Liver (tissue), 9 donors: ENCODE data around the gene FBXW2. TPM values are rescaled to one million over a fixed set of nuclear protein-coding genes. Genes with fewer than 3 reads are reported as not detected.

Experiments used
- DNase-seq: peaks from one replicate; pipeline ENCODE4 v3.0.0-alpha.2; 2017; ENCODE audit warnings: low spot score
- H3K27ac ChIP-seq, 2 donors: one replicate each; pipeline ENCODE4 v1.7.0; 2013; ENCODE audit warnings: inconsistent platforms in 2 of 2, low read length in 2 of 2, control low read depth in 1 of 2, low read depth in 1 of 2, mild to moderate bottlenecking in 1 of 2
- H3K27me3 ChIP-seq, 4 donors: one replicate each; pipeline versions ENCODE4 v1.6.1 to v1.7.0; 2013; ENCODE audit warnings: low read length in 3 of 4, inconsistent platforms in 1 of 4, mild to moderate bottlenecking in 1 of 4, moderate library complexity in 1 of 4; ENCODE audit not compliant: control insufficient read depth in 4 of 4, insufficient read depth in 4 of 4
- H3K36me3 ChIP-seq, 4 donors: one replicate each; pipeline versions ENCODE4 v1.6.1 to v1.7.0; 2013; ENCODE audit warnings: low read length in 3 of 4, mild to moderate bottlenecking in 3 of 4, low read depth in 1 of 4, moderate library complexity in 1 of 4; ENCODE audit not compliant: control insufficient read depth in 4 of 4, insufficient read depth in 3 of 4
- H3K4me1 ChIP-seq, 4 donors: one replicate each; pipeline versions ENCODE4 v1.6.1 to v1.7.0; 2013; ENCODE audit warnings: low read length in 3 of 4, mild to moderate bottlenecking in 3 of 4, moderate library complexity in 1 of 4; ENCODE audit not compliant: control insufficient read depth in 4 of 4, insufficient read depth in 4 of 4
- H3K4me3 ChIP-seq, 3 donors: one replicate each; pipeline versions ENCODE4 v1.6.1 to v1.7.0; 2013; ENCODE audit warnings: low read length in 3 of 3, control low read depth in 1 of 3, low read depth in 1 of 3, mild to moderate bottlenecking in 1 of 3
- H3K9ac ChIP-seq, 2 donors: one replicate each; pipeline ENCODE4 v1.7.0; 2013; ENCODE audit warnings: low read length in 2 of 2, mild to moderate bottlenecking in 2 of 2, moderate library complexity in 2 of 2, control low read depth in 1 of 2, low read depth in 1 of 2
- H3K9me3 ChIP-seq, 4 donors: one replicate each; pipeline versions ENCODE4 v1.6.1 to v1.7.0; 2013; ENCODE audit warnings: low read length in 3 of 4; ENCODE audit not compliant: control insufficient read depth in 4 of 4
- EGR1 ChIP-seq, 2 donors: IDR thresholded peaks; 2 replicates each; pipeline ENCODE4 v1.6.1; 2016 to 2018; ENCODE audit warnings: antibody characterized with exemption in 2 of 2, low read depth in 2 of 2
- FOXA1 ChIP-seq: IDR thresholded peaks from 2 replicates; pipeline ENCODE4 v1.6.1; 2016; ENCODE audit warnings: antibody characterized with exemption
- FOXA2 ChIP-seq: IDR thresholded peaks from 2 replicates; pipeline ENCODE4 v1.6.1; 2016; ENCODE audit warnings: antibody characterized with exemption
- GABPA ChIP-seq, 2 donors: IDR thresholded peaks in 1 of 2; conservative IDR thresholded peaks in 1 of 2; 2 replicates each; pipeline ENCODE4 v1.6.1; 2016; ENCODE audit warnings: antibody characterized with exemption in 2 of 2, mild to moderate bottlenecking in 1 of 2, moderate library complexity in 1 of 2
- HNF4A ChIP-seq, 2 donors: conservative IDR thresholded peaks; 2 replicates each; pipeline ENCODE4 v1.6.1; 2016; ENCODE audit warnings: antibody characterized with exemption in 2 of 2, mild to moderate bottlenecking in 2 of 2
- HNF4G ChIP-seq: IDR thresholded peaks from 2 replicates; pipeline ENCODE4 v1.6.1; 2016; ENCODE audit warnings: antibody characterized with exemption
- JUND ChIP-seq, 2 donors: IDR thresholded peaks; 2 replicates each; pipeline ENCODE4 v1.6.1; 2016; ENCODE audit warnings: antibody characterized with exemption in 2 of 2
- NR2F2 ChIP-seq: IDR thresholded peaks from 2 replicates; pipeline ENCODE4 v1.6.1; 2016; ENCODE audit warnings: antibody characterized with exemption
- RAD21 ChIP-seq, 2 donors: IDR thresholded peaks; 2 replicates each; pipeline ENCODE4 v1.6.1; 2016; ENCODE audit warnings: antibody characterized with exemption in 2 of 2, mild to moderate bottlenecking in 2 of 2
- REST ChIP-seq: IDR thresholded peaks from 2 replicates; pipeline ENCODE4 v1.6.1; 2016; ENCODE audit warnings: antibody characterized with exemption, mild to moderate bottlenecking
- RXRA ChIP-seq, 2 donors: IDR thresholded peaks; 2 replicates each; pipeline ENCODE4 v1.6.1; 2017 to 2018; ENCODE audit warnings: antibody characterized with exemption in 2 of 2, mild to moderate bottlenecking in 1 of 2
- YY1 ChIP-seq: IDR thresholded peaks from 2 replicates; pipeline ENCODE4 v1.6.1; 2016; ENCODE audit warnings: antibody characterized with exemption, mild to moderate bottlenecking
- WGBS: extraction: QIAGEN DNeasy Blood & Tissue Kit; methylation state at CpG from one replicate; pipeline ENCODE4 v1.1.7; 2013; 5-methylcytosine and 5-hydroxymethylcytosine counted together
- polyA plus RNA-seq, 2 donors: library from polyadenylated mRNA; stranded (reverse) in 1 of 2; unstranded in 1 of 2; fragments of 200-250 nt in 1 of 2; fragments of >200 nt in 1 of 2; fragmentation: Nextera tagmentation in 1 of 2; extraction: Ambion mirVana in 1 of 2; gene quantifications; one replicate each; pipeline versions ENCODE4 v1.2.1 to v1.2.3, GENCODE V29; 2013 to 2015
- total RNA-seq, 2 donors: library from RNA; depleted of rRNA; stranded (reverse); fragments of >200 nt; gene quantifications; one replicate each; pipeline ENCODE4 v1.2.3, GENCODE V29; 2014
- TF ChIP-seq, protein P1 (sequence below): IDR thresholded peaks from 2 replicates; pipeline ENCODE4 v1.6.1; 2016; ENCODE audit warnings: antibody characterized with exemption
- TF ChIP-seq, protein P2 (sequence below): IDR thresholded peaks from 2 replicates; pipeline ENCODE4 v1.6.1; 2016; ENCODE audit warnings: antibody characterized with exemption
- TF ChIP-seq, protein P3 (sequence below): IDR thresholded peaks from 2 replicates; pipeline ENCODE4 v1.6.1; 2016; ENCODE audit warnings: antibody characterized with exemption
- donor health status: healthy.
- donor health status: healthy.
- donor health status: healthy.
- donor health status: healthy.
- donor health status: healthy.

FBXW2 gene
- total and polyA plus RNA-seq, 4 donors = 7.0 to 40.9 (median 22.5) TPM

DNA sequence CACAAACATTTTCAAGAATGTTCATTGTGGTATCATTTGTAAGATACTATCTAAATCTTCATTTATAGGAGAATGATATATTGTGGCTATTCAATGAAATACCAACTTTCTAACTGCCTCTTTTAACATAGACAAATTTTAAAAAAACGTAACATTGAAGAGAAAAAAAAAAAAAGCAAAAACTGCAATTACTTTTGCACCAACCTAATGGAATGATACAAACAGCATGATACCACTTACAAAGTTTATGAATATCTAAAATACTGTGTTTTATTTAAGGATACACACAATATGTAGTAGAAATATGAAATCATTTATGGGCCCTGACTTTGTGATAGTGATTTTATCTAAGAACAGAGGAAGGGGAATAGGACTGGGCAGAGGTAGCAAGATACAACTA lies 25.4 kb upstream of the FBXW2 start:
- Histone ChIP-seq H3K36me3 (peaks cover 5 to 31% (median 22%) of the 10 kb centered on the region in 4 donors), H3K27me3 (no peaks in the 10 kb centered on the region), H3K4me3 (no peak overlapping the region), H3K9ac (no peak overlapping the region), H3K4me1 (peaks cover 0 to 6% (median 0%) of the 10 kb centered on the region in 4 donors), H3K9me3 (no peaks in the 10 kb centered on the region), H3K27ac (no peak overlapping the region)
- TF ChIP-seq RAD21 (IDR thresholded peaks at IDR 0.05) (no peak), HNF4G (no peak)
- no peak for DNase-seq
- WGBS = 89% methylated on average over 1 of the region's 1 CpG

GRCh38 chr9:120815075-120815474 lies 21.9 kb upstream of the FBXW2 start:
- H3K27ac ChIP-seq = no peak overlapping the region
- no peak overlapping the region for H3K4me3 ChIP-seq
- H3K9ac ChIP-seq = no peak overlapping the region
- H3K27me3 ChIP-seq = no peaks in the 10 kb centered on the region
- no peaks in the 10 kb centered on the region for H3K9me3 ChIP-seq
- no peak for DNase-seq
- 94% methylated on average over 4 of the region's 4 CpGs for WGBS
- H3K36me3 ChIP-seq = peaks cover 2 to 20% (median 10%) of the 10 kb centered on the region in 4 donors
- peaks cover 0 to under 1% (median 0%) of the 10 kb centered on the region in 4 donors for H3K4me1 ChIP-seq
- no peak for TF ChIP-seq JUND (IDR thresholded peaks at IDR 0.05)
- TF ChIP-seq GABPA (IDR thresholded peaks at IDR 0.05 in 1 of 2, conservative IDR thresholded peaks at IDR 0.05 in 1 of 2) = no peak
- TF ChIP-seq RAD21 (IDR thresholded peaks at IDR 0.05) = no peak
- TF ChIP-seq NR2F2 = no peak
- TF ChIP-seq, protein P1, sequence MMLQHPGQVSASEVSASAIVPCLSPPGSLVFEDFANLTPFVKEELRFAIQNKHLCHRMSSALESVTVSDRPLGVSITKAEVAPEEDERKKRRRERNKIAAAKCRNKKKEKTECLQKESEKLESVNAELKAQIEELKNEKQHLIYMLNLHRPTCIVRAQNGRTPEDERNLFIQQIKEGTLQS = no peak
- TF ChIP-seq, protein P2, sequence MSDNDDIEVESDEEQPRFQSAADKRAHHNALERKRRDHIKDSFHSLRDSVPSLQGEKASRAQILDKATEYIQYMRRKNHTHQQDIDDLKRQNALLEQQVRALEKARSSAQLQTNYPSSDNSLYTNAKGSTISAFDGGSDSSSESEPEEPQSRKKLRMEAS = no peak
- no peak for TF ChIP-seq FOXA1

DNA sequence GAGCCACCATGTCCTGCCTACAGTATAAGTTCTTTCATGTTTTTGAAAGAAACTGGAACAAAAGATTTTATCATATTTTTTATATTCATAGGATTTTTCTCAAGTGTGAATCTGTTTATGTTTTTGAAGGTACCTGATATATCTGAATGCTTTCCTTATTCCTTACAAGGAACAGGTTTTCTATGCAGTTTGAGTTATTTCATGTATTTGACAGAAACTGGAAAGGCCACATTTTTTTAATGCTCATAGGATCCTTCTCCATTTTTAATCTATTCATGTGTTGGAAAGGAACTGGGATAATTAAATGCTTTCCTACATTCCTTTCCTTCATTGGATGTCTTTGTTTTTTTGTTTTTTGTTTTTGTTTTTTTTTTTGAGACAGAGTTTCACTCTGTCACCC lies 15.7 kb upstream of the FBXW2 start:
- no peak overlapping the region for H3K4me3 ChIP-seq
- H3K27ac ChIP-seq = no peak overlapping the region
- no peaks in the 10 kb centered on the region for H3K27me3 ChIP-seq
- H3K36me3 ChIP-seq = no peaks in the 10 kb centered on the region
- H3K9me3 ChIP-seq = peaks cover 0 to 7% (median 1%) of the 10 kb centered on the region in 4 donors
- TF ChIP-seq FOXA1 (no peak), GABPA (IDR thresholded peaks at IDR 0.05 in 1 of 2, conservative IDR thresholded peaks at IDR 0.05 in 1 of 2) (no peak), REST (no peak), FOXA2 (no peak), RAD21 (IDR thresholded peaks at IDR 0.05) (no peak), HNF4G (no peak), HNF4A (conservative IDR thresholded peaks at IDR 0.05) (no peak), RXRA (IDR thresholded peaks at IDR 0.05) (no peak), EGR1 (IDR thresholded peaks at IDR 0.05; ENCODE audit: low read depth in 2 of 2) (no peak), JUND (IDR thresholded peaks at IDR 0.05) (no peak), NR2F2 (no peak), YY1 (no peak)
- TF ChIP-seq, protein P3, sequence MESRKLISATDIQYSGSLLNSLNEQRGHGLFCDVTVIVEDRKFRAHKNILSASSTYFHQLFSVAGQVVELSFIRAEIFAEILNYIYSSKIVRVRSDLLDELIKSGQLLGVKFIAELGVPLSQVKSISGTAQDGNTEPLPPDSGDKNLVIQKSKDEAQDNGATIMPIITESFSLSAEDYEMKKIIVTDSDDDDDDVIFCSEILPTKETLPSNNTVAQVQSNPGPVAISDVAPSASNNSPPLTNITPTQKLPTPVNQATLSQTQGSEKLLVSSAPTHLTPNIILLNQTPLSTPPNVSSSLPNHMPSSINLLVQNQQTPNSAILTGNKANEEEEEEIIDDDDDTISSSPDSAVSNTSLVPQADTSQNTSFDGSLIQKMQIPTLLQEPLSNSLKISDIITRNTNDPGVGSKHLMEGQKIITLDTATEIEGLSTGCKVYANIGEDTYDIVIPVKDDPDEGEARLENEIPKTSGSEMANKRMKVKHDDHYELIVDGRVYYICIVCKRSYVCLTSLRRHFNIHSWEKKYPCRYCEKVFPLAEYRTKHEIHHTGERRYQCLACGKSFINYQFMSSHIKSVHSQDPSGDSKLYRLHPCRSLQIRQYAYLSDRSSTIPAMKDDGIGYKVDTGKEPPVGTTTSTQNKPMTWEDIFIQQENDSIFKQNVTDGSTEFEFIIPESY = no peak
- TF ChIP-seq, protein P2 = no peak
- TF ChIP-seq, protein P1 = no peak
- no peaks in the 10 kb centered on the region for H3K4me1 ChIP-seq
- no peak for DNase-seq
- H3K9ac ChIP-seq = no peak overlapping the region
